Ovary (tissue), 9 donors: ENCODE measurements around the gene NWD2. TPM values are rescaled to one million over a fixed set of nuclear protein-coding genes. Genes with fewer than 3 reads are reported as not detected.

Experiments
- DNase-seq, 5 donors: peaks; one replicate each; pipeline ENCODE4 v3.0.0-alpha.2; 2019 to 2020
- H3K27ac ChIP-seq, 2 donors: fragments of 200-600 bp; one replicate each; pipeline versions ENCODE4 v1.5.1 to v1.8.0; 2019 to 2022
- H3K27me3 ChIP-seq: fragments of 200-600 bp; one replicate; pipeline ENCODE4 v1.8.0; 2022
- H3K36me3 ChIP-seq: fragments of 200-600 bp; sonication (generic); one replicate; pipeline ENCODE4 v1.5.1; 2019
- H3K4me1 ChIP-seq: one replicate; pipeline ENCODE4 v1.8.1; 2013; ENCODE audit warnings: mild to moderate bottlenecking, moderate library complexity; ENCODE audit not compliant: insufficient read depth
- H3K4me3 ChIP-seq: fragments of 200-600 bp; sonication (generic); one replicate; pipeline ENCODE4 v1.5.1; 2017
- H3K9me3 ChIP-seq, 2 donors: fragments of 200-600 bp in 1 of 2; sonication (generic) in 1 of 2; one replicate each; pipeline versions ENCODE4 v1.5.1 to v1.8.1; 2013 to 2019; ENCODE audit warnings: mild to moderate bottlenecking in 1 of 2, moderate library complexity in 1 of 2
- EP300 ChIP-seq: sonication (generic); formaldehyde crosslinking; IDR thresholded peaks from one replicate; pipeline ENCODE4 v1.6.1; 2017; ENCODE audit warnings: antibody characterized with exemption
- POLR2A ChIP-seq: fragments of 450-650 bp; IDR thresholded peaks from one replicate; pipeline ENCODE4 v1.6.1; 2017; ENCODE audit warnings: antibody characterized with exemption, mild to moderate bottlenecking, moderate library complexity
- WGBS, 3 donors: extraction: QIAGEN DNeasy Blood & Tissue Kit in 1 of 3; methylation state at CpG; one replicate each; pipeline versions ENCODE4 v1.1.5 to v1.1.7; 2013 to 2017; 5-methylcytosine and 5-hydroxymethylcytosine counted together
- intact Hi-C, 4 donors: fragments of 100-400 bp; cut with DNase I; formaldehyde crosslinking; loops; one replicate each; pipeline versions ENCODE4 v1.11.0 to v1.15.1; 2022 to 2023
- polyA plus RNA-seq, 2 donors: library from polyadenylated mRNA; stranded (reverse); fragments of 200-250 nt in 1 of 2; fragments of 350-450 nt in 1 of 2; fragmentation: Illumina TruSeq in 1 of 2; extraction: RNeasy Lipid Tissue Mini Kit (QIAGEN cat#74804) in 1 of 2; gene quantifications; one replicate each; pipeline ENCODE4 v1.2.3, GENCODE V29; 2013 to 2014
- total RNA-seq, 7 donors: library from RNA; depleted of rRNA in 2 of 7; stranded (reverse); fragments of >200 nt in 2 of 7; fragmentation: NEBNext Ultra II Directional in 3 of 7; extraction: Animal tissue kit (Norgen Biotek cat#: 25700) in 3 of 7; gene quantifications; one replicate each; pipeline versions ENCODE4 v1.1.0 to v1.2.4, GENCODE V29; 2016 to 2023
- TF ChIP-seq, protein P1 (sequence below), 3 donors: fragments of 450-650 bp in 2 of 3; fragments of 200-600 bp in 1 of 3; IDR thresholded peaks; one replicate each; pipeline versions ENCODE4 v1.5.1 to v1.8.0; 2016 to 2022; ENCODE audit warnings: antibody characterized with exemption in 3 of 3, mild to moderate bottlenecking in 1 of 3
- donor health status: DM: no; HTN: no; CAD: no; lungs with moderate emphysema.
- donor health status: DM: no; HTN: no; CAD: no.
- donor health status: Bipolar disorder and iron deficiency.
- donor health status: DM: yes; HTN: yes; CAD: no.
- donor health status: DM: no; HTN: no; CAD: no.
- donor health status: DM: yes; HTN: yes; CAD: no.

NWD2 gene
- total and polyA plus RNA-seq, 9 donors, result 0.01 to 0.11 TPM; not detected in 7

DNA sequence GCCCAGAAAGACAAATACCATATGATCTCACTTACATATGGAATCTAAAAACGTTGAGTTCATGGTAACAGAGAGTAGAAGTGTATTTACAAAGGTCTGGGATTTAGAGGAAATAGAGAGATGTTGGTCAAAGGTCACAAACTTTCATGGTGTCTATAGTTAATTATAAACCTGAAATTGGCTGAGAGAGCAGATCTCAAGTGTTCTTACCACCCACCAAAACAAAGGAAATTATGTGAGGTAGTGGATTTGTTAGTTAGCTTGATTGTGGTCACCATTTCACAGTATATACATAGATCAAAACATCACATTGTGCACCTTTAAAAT is 186.8 kb downstream of the NWD2 start:
- Histone ChIP-seq H3K9me3 (no peaks in the 10 kb centered on the region), H3K27me3 (no peaks in the 10 kb centered on the region), H3K36me3 (no peaks in the 10 kb centered on the region), H3K27ac (no peak overlapping the region), H3K4me1 (no peaks in the 10 kb centered on the region), H3K4me3 (no peak overlapping the region)
- WGBS, 3 donors, result 7 to 10% (median 8%) methylated on average over 1 of the region's 1 CpG
- no peak for DNase-seq
- TF ChIP-seq EP300 (no peak), POLR2A (no peak)
- TF ChIP-seq, protein P1, sequence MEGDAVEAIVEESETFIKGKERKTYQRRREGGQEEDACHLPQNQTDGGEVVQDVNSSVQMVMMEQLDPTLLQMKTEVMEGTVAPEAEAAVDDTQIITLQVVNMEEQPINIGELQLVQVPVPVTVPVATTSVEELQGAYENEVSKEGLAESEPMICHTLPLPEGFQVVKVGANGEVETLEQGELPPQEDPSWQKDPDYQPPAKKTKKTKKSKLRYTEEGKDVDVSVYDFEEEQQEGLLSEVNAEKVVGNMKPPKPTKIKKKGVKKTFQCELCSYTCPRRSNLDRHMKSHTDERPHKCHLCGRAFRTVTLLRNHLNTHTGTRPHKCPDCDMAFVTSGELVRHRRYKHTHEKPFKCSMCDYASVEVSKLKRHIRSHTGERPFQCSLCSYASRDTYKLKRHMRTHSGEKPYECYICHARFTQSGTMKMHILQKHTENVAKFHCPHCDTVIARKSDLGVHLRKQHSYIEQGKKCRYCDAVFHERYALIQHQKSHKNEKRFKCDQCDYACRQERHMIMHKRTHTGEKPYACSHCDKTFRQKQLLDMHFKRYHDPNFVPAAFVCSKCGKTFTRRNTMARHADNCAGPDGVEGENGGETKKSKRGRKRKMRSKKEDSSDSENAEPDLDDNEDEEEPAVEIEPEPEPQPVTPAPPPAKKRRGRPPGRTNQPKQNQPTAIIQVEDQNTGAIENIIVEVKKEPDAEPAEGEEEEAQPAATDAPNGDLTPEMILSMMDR (IDR thresholded peaks at IDR 0.05), result no peak
- intact Hi-C loops, result no loop called here

DNA sequence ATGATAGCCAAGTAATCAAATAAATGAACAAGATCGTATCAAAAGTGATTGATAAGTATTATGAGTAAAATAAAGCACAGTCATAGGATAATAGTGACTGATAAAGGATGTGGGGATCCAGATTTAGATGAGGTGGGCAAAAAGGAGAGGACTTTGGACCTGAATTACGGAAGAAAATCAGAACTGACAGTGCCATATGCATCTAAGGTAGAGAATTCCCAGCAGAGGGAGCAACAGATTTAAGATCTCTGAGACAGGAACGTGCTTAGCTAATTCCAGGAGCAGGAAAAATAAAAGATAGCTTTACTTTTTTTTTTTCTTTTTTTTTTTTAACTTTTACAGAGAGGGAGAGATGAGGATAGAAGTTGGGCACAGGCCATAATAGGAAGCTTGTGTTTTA is 189.9 kb downstream of the NWD2 start:
- no peaks in the 10 kb centered on the region for H3K36me3 ChIP-seq
- H3K9me3 ChIP-seq, result no peaks in the 10 kb centered on the region
- no peaks in the 10 kb centered on the region for H3K27me3 ChIP-seq
- 37 to 40% (median 39%) methylated on average over 3 of the region's 3 CpGs for WGBS, 3 donors
- H3K4me3 ChIP-seq, result no peak overlapping the region
- DNase-seq, result no peak
- H3K4me1 ChIP-seq, result no peaks in the 10 kb centered on the region
- intact Hi-C loops, result no loop called here
- no peak overlapping the region for H3K27ac ChIP-seq
- TF ChIP-seq, protein P1 (IDR thresholded peaks at IDR 0.05), result no peak
- no peak for TF ChIP-seq POLR2A
- no peak for TF ChIP-seq EP300

DNA sequence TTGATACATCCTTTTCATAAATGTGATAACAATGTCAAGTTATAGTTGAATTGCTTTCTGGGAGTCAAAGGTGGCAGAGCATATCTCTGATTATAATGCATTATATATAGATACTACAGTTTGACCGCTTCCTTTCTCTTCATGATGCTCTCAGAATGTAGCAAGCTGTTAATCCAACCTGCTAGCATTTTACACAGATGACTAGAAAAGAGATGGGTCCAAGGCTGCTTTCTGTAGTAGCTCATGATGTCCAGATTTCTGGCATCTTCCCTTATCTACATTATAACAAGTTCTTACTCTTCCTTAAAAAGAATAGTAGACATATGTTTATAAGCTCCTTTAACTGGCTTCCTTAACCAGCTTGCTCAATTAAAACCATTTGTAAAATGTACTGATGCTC is 192.0 kb downstream of the NWD2 start:
- H3K4me1 ChIP-seq, result no peaks in the 10 kb centered on the region
- 68 to 70% (median 68%) methylated on average over 1 of the region's 1 CpG for WGBS, 3 donors
- DNase-seq, result no peak
- no peaks in the 10 kb centered on the region for H3K9me3 ChIP-seq
- no peaks in the 10 kb centered on the region for H3K36me3 ChIP-seq
- TF ChIP-seq EP300, result no peak
- TF ChIP-seq POLR2A, result no peak
- TF ChIP-seq, protein P1 (IDR thresholded peaks at IDR 0.05), result no peak
- H3K4me3 ChIP-seq, result no peak overlapping the region
- intact Hi-C loops, result no loop called here
- H3K27ac ChIP-seq, result no peak overlapping the region
- H3K27me3 ChIP-seq, result no peaks in the 10 kb centered on the region

DNA sequence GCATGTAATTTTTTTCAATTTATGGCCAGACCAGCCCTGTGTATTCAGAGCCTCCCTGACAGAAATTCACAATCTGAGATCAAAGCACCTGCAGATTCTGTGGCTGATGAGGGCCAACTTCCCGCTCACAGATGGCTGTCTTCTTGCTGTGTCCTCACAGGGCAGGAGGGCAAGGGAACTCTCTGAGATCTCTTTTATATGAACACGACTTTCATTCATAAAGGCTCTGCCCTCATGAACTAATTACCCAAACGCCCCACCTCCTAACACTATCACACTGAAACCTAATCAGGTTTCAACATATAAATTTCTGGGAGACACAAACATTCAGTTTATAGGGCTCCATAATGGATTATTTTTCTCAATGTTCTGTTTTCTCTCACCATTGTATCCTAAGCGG is 192.6 kb downstream of the NWD2 start:
- Histone ChIP-seq H3K27me3 (no peaks in the 10 kb centered on the region), H3K27ac (no peak overlapping the region), H3K36me3 (no peaks in the 10 kb centered on the region), H3K4me1 (no peaks in the 10 kb centered on the region), H3K9me3 (no peaks in the 10 kb centered on the region), H3K4me3 (no peak overlapping the region)
- intact Hi-C loops, result no loop called here
- TF ChIP-seq EP300, result no peak
- TF ChIP-seq, protein P1 (IDR thresholded peaks at IDR 0.05), result no peak
- TF ChIP-seq POLR2A, result no peak
- 61 to 66% (median 63%) methylated on average over 4 of the region's 4 CpGs for WGBS, 3 donors
- DNase-seq, result no peak
